GM20000 (cell line): ENCODE results near the gene SPRED2.

Experiments used
- DNase-seq: peaks from one replicate; pipeline ENCODE4 v3.0.0; 2012; ENCODE audit warnings: low spot score
- TF ChIP-seq, protein P1 (sequence below): IDR thresholded peaks from 2 replicates; pipeline ENCODE4 v1.5.1; 2012; ENCODE audit warnings: mild to moderate bottlenecking, control low read depth; ENCODE audit errors: extremely low read depth, missing control alignments

The SPRED2 gene

GRCh38 chr2:65366595-65367125, 65.7 kb downstream of the SPRED2 start:
- TF ChIP-seq, protein P1, sequence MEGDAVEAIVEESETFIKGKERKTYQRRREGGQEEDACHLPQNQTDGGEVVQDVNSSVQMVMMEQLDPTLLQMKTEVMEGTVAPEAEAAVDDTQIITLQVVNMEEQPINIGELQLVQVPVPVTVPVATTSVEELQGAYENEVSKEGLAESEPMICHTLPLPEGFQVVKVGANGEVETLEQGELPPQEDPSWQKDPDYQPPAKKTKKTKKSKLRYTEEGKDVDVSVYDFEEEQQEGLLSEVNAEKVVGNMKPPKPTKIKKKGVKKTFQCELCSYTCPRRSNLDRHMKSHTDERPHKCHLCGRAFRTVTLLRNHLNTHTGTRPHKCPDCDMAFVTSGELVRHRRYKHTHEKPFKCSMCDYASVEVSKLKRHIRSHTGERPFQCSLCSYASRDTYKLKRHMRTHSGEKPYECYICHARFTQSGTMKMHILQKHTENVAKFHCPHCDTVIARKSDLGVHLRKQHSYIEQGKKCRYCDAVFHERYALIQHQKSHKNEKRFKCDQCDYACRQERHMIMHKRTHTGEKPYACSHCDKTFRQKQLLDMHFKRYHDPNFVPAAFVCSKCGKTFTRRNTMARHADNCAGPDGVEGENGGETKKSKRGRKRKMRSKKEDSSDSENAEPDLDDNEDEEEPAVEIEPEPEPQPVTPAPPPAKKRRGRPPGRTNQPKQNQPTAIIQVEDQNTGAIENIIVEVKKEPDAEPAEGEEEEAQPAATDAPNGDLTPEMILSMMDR = no peak
- DNase-seq = peak; percentile 46

DNA sequence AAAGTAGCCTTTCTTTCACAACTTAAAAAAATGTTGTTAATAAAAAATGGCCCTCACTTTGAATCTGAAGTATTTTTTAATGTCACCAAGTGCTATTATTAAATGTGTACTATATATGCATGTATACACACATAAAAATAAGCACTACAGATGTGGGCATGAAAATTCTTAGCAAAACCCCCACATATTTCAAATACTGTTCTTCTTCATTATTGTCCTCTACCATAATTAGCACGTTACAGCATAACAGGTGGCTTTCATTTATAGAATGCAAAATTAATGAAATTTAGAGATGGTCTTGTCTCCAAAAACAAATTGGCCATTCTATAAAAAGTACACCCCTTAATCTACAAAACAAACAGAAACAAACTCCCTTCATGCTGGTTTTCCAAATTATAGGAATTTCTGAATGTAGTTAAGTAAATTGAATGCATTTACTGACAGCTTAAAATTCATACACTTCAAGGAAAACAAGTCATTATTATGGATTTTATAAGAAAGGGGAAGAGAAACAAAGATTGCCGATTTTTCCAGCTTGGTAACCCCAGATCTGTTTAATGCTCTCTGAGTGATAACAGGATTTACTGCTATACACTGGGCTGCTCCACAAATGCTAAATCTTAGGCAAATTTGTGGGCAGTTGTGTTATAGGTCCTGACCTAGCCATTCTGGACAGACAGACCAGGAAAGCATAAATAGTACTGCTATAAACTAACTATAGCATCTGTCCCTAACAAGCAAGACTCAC, 67.2 kb downstream of the SPRED2 start:
- TF ChIP-seq, protein P1 = no peak

GRCh38 chr2:65363879-65364666, 68.3 kb downstream of the SPRED2 start:
- TF ChIP-seq, protein P1 = no peak
- DNase-seq = no peak

More for the DNA sequence above, 67.2 kb downstream of the SPRED2 start:
- no peak for DNase-seq

- TF ChIP-seq, protein P1 = no peak
- no peak for DNase-seq
These were observed 70.8 kb downstream of the SPRED2 start for GRCh38 chr2:65361623-65362022.

DNA sequence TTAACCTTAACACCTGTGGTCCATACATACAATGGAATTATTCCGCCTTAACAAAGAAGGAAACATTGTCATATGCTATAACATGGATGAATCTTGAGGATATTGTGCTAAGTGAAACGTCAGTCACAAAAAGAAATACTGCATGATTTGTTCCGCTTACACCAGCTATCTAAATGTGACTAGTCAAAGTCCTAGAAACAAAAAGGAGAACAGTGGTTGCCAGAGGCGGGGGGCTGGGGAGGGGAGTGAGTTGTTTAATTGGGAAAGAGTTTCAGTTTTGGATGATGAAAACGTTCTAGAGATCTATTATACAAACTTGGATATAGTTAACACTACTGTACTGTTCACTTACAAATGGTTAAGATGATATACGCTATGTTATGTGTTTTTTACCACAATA, 72.0 kb downstream of the SPRED2 start:
- TF ChIP-seq, protein P1 = no peak
- no peak for DNase-seq

- DNase-seq = no peak
- TF ChIP-seq, protein P1 = no peak
These were observed 73.6 kb downstream of the SPRED2 start for GRCh38 chr2:65358678-65359400.
